ENCODE data around the gene IL17RE.

GRCh38 chr3:9914011-9914410 is 11.4 kb downstream of the IL17RE start:
- no peak for TF ChIP-seq EZH2 (IDR thresholded peaks at IDR 0.05; ENCODE audit: borderline replicate concordance, low read depth, low read length, severe bottlenecking)
- no peak for TF ChIP-seq POLR2AphosphoS5 (IDR thresholded peaks at IDR 0.05; ENCODE audit: insufficient read depth, low read depth, low read length)
- TF ChIP-seq CTCF (IDR thresholded peaks at IDR 0.05; ENCODE audit: extremely low read depth in 1 of 2, insufficient read depth in 1 of 2, low read depth in 1 of 2, low read length in 2 of 2), result no peak
- no peak for TF ChIP-seq JUN (IDR thresholded peaks at IDR 0.05; ENCODE audit: borderline replicate concordance, insufficient read depth, insufficient read length, low read depth)
- TF ChIP-seq POLR2A (IDR thresholded peaks at IDR 0.05; ENCODE audit: low read depth, low read length), result no peak
